ENCODE results near the gene KLF3. TPM values are rescaled to one million over a fixed set of nuclear protein-coding genes. Genes with fewer than 3 reads are reported as not detected.

Gene KLF3
- total RNA-seq, 1 experiment from 2014 or later, result 14.4 TPM

GRCh38 chr4:38675146-38676121 lies 11.4 kb downstream of the KLF3 start:
- no peak overlapping the region for H3K4me3 ChIP-seq (ENCODE audit: low read depth in 2 of 2, low read length in 2 of 2)
- BruUV-seq (replicated peaks), result no TSS peak
- peak; percentile 60 for DNase-seq (ENCODE audit: low read depth, low spot score)
- H3K27ac ChIP-seq (ENCODE audit: low read length), result peak overlapping the region; percentile 51
- H3K36me3 ChIP-seq (ENCODE audit: control insufficient read depth, insufficient read depth, low read length), result no peaks in the 10 kb centered on the region
- no peaks in the 10 kb centered on the region for H3K27me3 ChIP-seq (ENCODE audit: control insufficient read depth, insufficient read depth, low read length)
- peak; percentile 68; the same call in 1 of the 2 replicates for ATAC-seq
- H3K9me3 ChIP-seq (ENCODE audit: control insufficient read depth, insufficient read depth, low read depth, low read length), result no peaks in the 10 kb centered on the region
- in situ Hi-C loops (cut with HindIII; ENCODE audit: low pct_unique_long_range_greater_than_20kb, low sequenced_read_pairs) (no loop called here), intact Hi-C loops (cut with micrococcal nuclease; ENCODE audit: unreplicated experiment) (loop anchor here (2.0 to 10.0 kb wide), 4 partner anchors 55 to 611 kb away; no protein-coding TSS in a partner anchor)
- ChIA-PET CTCF (interaction anchor here (0.5 to 1.2 kb wide), 5 partner anchors 28 to 556 kb away, joined by 3 to 8 read pairs (median 5); no protein-coding TSS in a partner anchor), POLR2A (interaction anchor here (0.6 kb wide), 1 partner anchor 104 kb away, joined by 3 read pairs; no protein-coding TSS in a partner anchor)
- TF ChIP-seq REST (IDR thresholded peaks at IDR 0.05; ENCODE audit: insufficient read depth in 1 of 2, low read depth in 2 of 2, low read length in 1 of 2), result no peak
- TF ChIP-seq SIN3A (IDR thresholded peaks at IDR 0.05; ENCODE audit: borderline replicate concordance, insufficient read depth, low read depth, low read length), result no peak
- TF ChIP-seq TCF7L2 (IDR thresholded peaks at IDR 0.05; ENCODE audit: low read depth, low read length), result no peak
- TF ChIP-seq CTCF (IDR thresholded peaks at IDR 0.05), result peak; percentile 82
- TF ChIP-seq POLR2AphosphoS5 (IDR thresholded peaks at IDR 0.05; ENCODE audit: low read depth, low read length), result no peak
- peaks cover 45% of the 10 kb centered on the region for H3K4me1 ChIP-seq (ENCODE audit: control insufficient read depth, insufficient read depth, low read length)

- Histone ChIP-seq H3K27me3 (ENCODE audit: control insufficient read depth, insufficient read depth, low read length) (no peaks in the 10 kb centered on the region), H3K9me3 (ENCODE audit: control insufficient read depth, insufficient read depth, low read depth, low read length) (no peaks in the 10 kb centered on the region), H3K27ac (ENCODE audit: low read length) (no peak overlapping the region), H3K36me3 (ENCODE audit: control insufficient read depth, insufficient read depth, low read length) (no peaks in the 10 kb centered on the region), H3K4me1 (ENCODE audit: control insufficient read depth, insufficient read depth, low read length) (peaks cover 34% of the 10 kb centered on the region), H3K4me3 (ENCODE audit: low read depth in 2 of 2, low read length in 2 of 2) (no peak overlapping the region)
- BruUV-seq (replicated peaks), result no TSS peak
- CTCF ChIA-PET, result interaction anchor here (0.7 kb wide), 1 partner anchor 497 kb away, joined by 3 read pairs; no protein-coding TSS in a partner anchor
- DNase-seq (ENCODE audit: low read depth, low spot score) (no peak), ATAC-seq (no peak)
- no peak for TF ChIP-seq POLR2AphosphoS5 (IDR thresholded peaks at IDR 0.05; ENCODE audit: low read depth, low read length)
- TF ChIP-seq TCF7L2 (IDR thresholded peaks at IDR 0.05; ENCODE audit: low read depth, low read length), result no peak
- TF ChIP-seq SIN3A (IDR thresholded peaks at IDR 0.05; ENCODE audit: borderline replicate concordance, insufficient read depth, low read depth, low read length), result no peak
- no peak for TF ChIP-seq CTCF (IDR thresholded peaks at IDR 0.05)
- no peak for TF ChIP-seq REST (IDR thresholded peaks at IDR 0.05; ENCODE audit: insufficient read depth in 1 of 2, low read depth in 2 of 2, low read length in 1 of 2)
- POLR2A ChIA-PET, result interaction anchor here (0.7 kb wide), 1 partner anchor 755 kb away, joined by 5 read pairs; no protein-coding TSS in a partner anchor
- intact Hi-C loops (cut with micrococcal nuclease; ENCODE audit: unreplicated experiment), result loop anchor here (5.0 to 10.0 kb wide), 2 partner anchors 355 to 612 kb away; no protein-coding TSS in a partner anchor
- in situ Hi-C loops (cut with HindIII; ENCODE audit: low pct_unique_long_range_greater_than_20kb, low sequenced_read_pairs), result no loop called here
Observed at GRCh38 chr4:38676986-38677385, 13.0 kb downstream of the KLF3 start.
